GM21737 (cell line): ENCODE data around the gene JMJD8.

ENCODE experiments used
- ATAC-seq: cut with Tn5 transposase; IDR thresholded peaks from one replicate; pipeline ENCODE4 v1.9.1; 2021; ENCODE audit warnings: mild to moderate bottlenecking, moderate library complexity; ENCODE audit not compliant: unreplicated experiment

Gene JMJD8

DNA sequence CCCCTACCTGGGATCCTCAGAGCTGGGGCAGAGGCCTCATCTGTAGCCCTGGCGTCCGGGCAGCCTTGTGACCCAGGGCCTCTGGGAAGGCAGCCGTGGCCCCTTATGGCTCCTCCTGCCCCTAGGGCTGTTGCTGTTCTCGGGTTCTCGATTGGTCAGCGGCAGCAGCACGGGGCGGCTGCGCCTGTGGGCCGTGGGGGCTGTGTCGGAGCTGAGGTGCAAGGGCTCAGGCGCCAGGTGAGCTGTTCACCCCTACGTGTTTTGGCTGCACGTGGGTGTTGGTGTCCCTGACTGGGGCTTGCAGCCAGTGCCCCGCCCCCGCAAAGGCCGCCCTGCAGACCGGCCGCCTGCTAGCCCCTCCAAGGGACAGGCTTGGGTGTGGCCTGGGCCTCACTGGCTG lies 22.0 kb downstream of the JMJD8 start:
- ATAC-seq, result no peak

DNA sequence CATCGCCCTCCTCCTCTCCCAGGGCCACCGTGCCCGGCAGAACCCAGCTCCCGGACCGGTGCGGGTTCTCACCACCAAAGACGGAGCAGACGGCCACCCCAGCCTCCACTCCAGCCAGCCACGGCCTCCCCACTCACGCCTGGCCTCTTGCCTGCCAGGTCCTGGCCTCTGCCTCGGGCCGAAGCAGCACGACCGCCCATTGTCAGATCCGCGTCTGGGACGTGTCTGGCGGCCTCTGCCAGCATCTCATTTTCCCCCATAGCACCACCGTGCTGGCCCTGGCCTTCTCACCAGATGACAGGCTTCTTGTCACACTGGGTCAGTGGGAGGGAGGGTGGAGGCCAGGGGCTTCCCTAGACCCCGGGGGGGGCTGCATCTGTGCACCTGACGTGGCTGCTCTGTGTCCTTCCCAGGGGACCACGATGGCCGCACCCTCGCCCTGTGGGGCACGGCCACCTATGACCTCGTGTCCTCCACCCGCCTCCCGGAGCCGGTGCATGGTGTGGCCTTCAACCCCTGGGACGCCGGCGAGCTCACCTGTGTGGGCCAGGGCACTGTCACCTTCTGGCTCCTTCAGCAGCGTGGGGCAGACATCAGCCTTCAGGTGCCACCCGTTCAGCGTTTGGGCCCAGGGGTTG lies 22.8 kb downstream of the JMJD8 start:
- no peak for ATAC-seq

DNA sequence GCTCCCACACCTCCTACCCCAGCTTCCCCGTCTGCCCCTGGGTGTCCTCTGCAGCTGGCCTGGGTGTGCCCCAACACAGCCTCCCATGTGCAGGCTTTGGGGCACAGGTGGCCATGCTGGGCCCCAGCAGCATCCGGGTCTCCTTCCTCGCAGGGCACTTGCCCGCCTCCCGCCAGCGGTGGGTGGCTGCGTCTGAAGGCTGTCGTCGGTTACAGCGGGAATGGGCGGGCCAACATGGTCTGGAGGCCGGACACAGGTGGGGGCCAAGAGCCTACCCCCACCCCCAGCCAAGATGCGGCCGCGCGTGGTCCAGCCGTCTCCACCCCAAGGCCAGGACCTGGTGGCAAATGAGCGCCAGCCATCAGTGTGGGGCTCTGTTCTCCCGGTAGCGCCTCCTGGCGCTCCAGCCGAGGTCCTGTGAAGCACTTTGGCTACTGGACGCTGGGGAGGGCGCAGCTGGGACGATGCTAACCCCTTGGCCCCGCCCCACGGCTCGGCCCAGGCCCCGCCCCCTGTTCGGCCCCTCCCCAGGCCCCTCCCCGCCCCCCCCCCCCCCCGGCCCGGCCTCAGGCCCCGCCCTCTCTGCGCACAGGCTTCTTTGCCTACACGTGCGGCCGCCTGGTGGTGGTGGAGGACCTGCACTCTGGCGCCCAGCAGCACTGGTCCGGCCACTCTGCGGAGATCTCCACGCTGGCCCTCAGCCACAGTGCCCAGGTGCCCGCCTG lies 23.5 kb downstream of the JMJD8 start:
- ATAC-seq, result no peak

DNA sequence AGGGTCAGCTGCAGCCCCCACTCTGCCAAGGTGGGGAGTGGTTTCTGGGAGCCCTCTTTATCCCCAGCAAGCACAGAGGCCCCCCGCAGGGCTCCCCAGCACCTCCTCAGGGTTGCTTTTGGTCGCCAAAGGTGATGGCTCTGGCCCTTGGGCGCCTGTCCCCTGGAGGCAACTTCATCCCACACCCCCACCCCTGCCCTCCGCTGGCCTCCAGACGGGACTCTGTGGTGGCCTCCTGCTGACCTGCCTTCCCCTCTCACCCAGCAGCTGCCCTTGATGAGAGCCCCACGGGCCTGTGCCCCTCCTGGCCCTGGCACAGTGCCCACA lies 24.0 kb downstream of the JMJD8 start:
- ATAC-seq, result no peak

DNA sequence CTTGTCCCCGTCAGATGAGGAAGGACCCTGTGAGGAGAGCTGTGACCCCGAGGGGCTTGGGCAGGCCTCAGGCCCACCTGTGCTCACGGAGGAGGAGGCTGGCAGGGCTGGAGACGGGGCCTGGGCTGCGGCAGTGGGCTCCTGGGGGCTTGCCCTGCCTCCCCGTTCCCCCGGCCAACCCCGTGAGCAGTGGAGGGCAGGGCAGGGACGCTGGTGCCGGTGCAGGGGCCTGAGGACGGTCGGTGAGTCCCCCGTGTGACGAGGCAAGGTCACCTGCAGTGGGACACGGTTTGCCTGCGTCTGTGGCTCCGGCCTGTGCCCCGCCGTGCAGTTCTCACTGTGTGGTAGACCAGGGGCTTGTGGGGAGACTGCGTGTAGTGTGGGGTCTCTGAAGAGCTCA lies 24.5 kb downstream of the JMJD8 start:
- ATAC-seq, result no peak

DNA sequence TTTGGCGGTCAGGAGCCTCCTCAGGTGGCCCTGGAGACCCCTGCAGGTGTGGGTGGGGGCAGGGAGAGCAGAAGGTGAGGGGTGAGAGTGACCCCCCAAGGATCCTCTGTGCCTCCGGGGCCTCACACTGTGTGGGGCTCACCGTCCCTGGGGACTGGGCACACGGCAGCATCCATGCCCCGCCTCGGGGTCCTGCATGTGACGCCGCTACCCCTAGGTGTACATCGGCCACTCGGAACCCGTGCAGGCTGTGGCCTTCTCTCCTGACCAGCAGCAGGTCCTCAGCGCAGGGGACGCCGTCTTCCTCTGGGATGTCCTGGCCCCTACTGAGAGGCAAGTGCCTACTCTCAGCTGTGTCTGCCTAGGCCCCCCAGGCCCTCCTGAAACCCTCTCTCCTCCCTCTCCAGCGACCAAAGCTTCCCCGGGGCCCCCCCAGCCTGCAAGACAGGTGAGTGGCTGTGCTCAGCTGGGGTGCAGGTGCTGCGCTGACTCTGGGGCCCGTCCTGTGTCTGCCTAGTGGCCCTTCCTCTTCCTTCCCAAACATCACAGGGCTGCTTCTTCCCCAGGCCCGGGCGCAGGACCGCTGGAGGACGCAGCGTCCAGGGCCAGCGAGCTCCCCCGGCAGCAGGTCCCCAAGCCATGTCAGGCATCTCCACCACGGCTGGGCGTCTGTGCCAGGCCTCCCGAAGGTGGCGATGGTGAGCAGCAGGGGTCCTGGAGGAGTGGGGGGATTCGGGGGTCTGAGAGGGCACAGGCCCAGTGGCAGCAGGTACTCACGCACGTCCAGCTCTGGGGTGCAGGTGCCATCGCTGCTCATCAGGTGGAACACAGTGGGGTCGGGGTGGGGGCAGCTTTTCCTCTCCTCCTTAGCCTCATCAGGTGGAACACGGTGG lies 25.2 kb downstream of the JMJD8 start:
- no peak for ATAC-seq

DNA sequence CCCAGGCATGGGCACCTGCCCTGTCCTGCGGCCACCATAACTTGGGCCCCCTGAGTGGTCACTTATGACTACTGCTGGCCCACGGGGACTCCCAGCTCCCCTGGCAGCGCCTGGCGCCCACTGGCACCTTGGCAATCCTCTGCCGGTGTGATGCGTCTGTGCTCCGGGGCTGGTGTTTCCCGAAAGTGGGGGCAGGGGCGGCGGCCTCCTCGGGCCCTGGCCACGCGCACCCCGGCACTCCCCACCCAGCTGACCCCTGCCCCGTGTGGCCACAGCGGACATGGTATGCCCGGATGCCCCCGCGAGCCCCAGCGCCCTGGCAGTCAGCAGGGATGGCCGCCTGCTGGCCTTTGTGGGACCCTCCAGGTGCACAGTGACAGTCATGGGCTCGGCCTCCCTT lies 26.6 kb downstream of the JMJD8 start:
- no peak for ATAC-seq

DNA sequence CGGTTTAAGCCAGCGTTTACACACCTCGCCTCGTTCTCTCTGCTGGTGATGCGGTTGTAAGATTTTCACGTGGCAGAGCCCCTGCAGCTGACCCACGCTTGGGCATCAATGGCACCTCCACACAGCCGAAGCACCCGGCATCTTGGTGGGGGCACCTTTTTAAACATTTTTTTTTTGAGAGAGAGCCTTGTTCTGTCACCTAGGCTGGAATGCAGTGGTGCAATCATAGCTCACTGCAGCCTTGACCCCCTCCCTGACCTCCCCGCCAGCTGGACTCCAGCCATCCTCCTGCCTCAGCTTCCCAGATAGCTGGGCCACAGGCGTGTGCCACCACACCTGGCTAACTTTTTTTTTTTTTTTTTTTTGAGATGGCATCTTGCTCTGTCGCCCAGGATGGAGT lies 30.1 kb downstream of the JMJD8 start:
- no peak for ATAC-seq

DNA sequence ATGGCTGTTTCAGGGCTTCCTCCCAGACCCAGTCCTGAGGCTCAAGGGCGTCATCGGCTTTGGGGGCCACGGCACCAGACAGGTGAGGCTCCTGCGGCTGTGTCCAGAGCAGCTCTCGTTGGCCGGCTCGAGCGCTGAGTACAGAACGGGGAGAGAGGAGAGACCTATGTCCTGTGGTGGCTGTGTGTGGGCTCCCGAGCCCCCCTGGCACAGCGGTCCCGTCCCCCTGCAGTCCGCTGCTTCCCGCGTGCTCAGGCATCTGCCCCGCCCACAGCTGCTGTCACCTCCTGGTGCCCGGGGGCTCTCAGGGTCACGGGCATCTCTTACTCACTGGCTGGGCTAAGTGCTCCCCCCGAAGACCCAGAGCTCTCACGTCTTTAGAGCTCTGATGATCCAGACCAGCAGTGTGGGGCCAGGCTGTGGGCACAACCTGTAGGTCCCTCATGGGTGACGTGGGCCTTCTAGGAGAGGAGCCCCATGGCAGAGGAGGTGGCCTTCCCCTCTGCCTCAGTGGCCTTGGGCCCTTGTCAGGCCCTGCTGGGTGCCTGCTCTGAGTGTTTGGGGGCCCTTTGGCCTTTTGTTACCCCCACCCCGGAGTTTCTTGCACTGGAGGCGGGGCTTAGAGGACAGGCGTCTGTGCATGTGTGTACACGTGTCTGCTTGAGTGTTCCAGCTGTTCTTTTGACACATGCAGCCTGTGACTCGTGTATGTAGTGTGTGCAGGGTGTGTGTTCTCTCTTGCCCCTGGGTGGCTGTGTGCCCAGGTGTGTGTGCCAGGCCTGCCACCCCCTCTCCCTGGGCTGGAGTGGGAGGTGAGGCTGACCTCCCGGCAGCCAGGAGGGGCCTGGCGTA lies 31.5 kb downstream of the JMJD8 start:
- ATAC-seq, result no peak

DNA sequence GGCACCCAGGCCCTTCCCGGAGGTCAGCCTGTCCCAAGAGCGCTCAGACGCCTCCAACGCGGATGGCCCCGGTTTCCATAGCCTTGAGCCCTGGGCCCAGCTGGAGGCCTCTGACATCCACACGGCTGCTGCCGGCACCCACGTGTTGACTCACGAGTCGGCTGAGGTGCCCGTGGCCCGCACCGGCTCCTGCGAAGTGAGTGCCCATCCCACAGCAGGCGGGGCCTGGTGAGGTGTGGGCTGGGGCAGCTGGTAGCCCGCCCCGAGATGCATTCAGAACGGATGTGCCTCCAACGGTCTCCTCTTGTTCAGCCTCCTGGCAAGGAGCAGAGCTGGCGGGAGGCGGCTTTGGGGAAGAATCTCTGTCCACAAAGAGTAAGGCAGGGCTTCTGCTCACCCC lies 32.3 kb downstream of the JMJD8 start:
- no peak for ATAC-seq

DNA sequence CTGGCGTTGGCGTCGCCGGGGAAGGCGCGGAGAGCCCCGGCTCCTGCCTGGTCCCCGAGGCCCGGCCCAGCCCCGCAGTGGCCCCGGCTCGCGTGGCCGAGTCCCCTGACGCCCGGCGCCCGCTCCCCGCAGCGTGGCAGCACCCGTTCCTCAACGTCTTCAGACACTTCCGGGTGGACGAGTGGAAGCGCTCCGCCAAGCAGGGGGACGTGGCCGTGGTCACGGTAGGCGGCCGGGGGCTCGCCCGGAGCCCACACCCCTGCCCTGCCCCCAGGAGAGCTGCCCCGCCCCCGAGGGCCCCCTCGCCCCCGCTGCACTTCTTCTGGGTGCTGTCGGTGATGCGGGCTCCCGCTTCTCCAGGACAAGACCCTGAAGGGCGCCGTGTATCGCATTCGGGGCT lies 34.5 kb downstream of the JMJD8 start:
- no peak for ATAC-seq

DNA sequence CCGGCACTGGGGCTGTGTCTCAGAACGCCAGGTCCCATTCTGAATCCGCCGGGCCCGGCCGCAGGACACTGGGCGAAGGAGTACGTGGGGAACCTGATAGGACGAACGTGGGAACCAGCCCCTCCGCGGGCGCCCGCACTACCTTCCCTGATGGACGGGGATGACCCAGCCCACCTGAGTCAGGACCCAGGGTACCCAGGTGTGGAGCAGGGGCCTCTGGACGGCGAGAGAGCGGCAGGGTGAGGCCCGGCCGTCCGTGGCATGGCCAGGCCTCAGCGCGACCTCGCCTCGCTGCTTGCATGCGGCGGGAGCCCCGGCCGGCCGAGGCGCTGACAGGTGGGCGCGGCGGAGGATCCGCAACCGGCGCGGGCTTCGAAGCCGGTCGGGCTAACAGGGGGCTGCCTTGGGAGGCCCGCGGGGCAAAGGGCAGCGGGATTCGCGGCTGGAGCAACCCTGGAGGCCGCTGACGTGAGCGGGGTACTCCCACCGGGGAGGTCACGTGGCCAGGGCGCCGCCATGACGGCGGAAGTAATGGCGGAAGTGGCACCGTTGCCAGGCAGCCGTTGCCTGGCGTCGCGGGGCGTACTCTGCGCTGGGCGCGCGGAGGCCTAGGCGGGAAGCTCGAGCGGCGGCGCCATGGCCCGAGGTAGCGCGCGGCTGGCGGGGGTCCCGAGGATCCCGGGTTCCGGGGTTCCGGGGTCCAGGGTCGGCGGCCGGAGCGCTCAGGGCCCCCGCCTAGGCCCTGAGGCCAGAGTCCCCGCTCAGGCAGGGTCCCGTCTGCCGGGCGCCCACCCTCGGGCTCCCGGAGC lies 35.1 kb downstream of the JMJD8 start, which contains the start of gene WDR90:
Gene WDR90 (plus strand): TSS at position 585 of the 809 bp plus-strand sequence. CDS start 52 bp downstream, at position 637.
- ATAC-seq, result peak; percentile 68

DNA sequence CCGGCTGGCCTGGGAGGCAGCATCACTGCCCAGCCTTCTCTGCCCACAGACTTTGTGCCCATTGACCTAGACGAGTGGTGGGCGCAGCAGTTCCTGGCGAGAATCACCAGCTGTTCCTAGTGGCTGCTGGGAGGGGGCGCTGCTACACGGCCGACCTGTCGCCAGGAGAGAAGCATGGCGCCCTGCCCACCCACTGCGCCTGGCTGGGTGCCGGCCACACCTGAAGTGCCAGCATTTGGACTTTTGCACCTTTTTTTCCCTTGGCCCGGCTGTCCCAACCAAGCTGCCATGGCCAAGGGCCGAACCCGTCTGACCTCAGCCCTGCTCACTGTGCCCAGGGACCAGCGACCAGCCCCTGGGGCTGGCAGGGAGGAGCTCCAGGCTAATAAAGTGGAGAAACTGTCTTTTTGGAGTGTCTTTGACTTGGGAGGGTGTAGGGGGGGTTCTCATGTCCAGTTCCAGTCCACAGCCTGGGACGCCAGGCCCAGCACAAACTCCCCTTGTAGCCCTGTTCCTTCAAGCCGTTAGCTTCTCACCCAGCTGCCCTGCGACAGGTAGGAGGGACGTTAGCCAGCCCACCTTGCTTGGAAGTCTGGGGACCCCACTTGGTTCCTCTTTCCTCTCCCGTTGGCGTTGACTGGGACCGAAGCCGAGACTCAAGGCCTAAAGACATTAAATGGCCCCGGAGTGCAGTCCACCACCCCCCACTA lies 35.9 kb downstream of the JMJD8 start:
- no peak for ATAC-seq

DNA sequence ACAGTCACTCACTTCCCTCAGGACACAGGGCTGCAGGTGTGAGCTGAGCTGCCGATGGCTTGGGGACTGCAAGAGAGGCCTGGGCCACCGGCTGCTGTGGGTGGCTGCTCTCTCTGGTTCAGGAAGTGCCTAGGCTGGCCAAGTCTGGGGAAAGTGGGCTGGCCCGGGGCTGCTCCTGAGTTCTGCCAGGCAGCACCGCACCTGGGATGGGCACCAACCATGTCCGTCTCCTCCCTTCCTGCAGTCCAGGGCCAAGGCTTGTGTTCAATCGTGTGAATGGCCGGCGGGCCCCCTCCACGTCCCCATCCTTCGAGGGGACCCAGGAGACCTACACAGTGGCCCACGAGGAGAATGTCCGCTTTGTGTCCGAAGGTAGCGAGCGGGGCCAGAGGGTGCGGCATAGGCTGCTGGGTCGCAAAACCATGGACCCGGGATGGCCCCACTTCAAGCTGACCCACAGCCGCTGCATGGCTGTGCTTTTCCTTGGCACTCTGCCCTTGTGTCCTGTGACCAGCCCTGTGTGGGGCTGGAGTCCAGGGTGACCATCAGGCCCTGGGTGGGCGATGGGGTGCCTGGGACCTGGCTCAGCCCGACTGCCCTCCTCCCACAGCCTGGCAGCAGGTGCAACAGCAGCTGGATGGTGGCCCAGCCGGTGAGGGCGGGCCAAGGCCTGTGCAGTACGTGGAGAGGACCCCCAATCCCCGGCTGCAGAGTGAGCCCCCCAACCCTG lies 36.8 kb downstream of the JMJD8 start:
- no peak for ATAC-seq

DNA sequence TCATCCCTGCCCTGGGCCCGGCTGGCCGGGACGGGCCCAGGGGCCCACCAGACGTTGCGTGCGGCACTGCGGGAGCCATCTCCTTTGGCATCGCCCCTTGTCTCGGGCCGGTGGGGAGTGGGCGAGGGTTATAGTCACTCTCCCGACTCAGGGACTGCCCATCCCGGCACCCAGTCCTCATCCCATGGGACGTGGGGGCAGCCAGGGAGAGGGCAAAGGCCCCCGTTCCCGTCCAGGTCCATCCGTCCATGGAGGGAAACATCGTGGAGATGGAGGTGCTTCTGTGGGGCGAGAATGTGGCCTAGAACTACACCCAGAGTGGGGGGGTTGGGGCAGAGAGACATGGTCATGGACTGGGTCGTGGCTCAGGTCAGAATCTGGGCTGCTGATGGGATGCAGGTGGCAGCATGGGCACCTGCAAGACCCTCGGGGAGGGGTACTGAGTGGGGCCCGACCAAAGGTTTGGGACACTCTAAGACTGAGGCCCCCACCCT lies 37.4 kb downstream of the JMJD8 start:
- no peak for ATAC-seq

DNA sequence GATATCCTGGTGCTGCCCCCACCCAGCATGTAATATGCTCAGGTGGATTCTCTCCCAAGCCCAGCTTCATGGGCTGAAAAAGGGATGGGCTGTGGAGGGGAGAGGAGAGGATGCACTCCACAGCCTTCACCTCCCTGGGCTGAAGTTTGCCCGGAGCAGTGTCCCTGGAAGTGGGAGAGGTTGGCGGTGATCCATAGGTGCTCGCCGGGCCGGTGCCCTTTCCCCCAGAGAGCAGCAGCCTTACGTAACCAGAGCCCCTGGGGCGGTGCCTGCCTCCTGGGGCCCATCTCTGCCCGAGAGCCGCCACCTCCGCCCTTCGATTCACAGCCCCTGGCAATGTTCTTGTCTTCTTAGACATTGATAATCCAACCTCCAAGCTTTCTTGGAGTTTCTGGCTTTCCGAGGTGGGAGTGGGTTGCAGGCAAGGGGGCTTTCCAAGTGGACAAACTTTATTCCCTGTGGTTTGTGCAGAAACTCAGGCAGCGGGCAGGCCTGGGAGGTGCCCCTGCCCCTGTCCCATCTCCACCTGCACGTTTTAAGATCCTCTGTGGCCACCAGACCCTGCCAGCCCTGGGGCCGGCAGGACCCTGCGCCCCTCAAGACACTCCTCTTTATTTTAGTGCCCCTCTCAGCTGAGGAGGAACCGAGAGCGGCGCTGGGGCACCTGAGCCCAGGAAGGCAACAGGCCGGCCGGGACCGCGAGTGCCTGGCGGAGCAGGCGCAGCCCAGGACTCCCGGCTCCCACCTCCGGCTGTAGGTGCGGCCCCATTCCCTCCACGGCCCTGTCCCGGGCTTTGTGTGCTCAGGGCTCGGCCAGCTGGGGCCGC lies 38.1 kb downstream of the JMJD8 start:
- no peak for ATAC-seq

DNA sequence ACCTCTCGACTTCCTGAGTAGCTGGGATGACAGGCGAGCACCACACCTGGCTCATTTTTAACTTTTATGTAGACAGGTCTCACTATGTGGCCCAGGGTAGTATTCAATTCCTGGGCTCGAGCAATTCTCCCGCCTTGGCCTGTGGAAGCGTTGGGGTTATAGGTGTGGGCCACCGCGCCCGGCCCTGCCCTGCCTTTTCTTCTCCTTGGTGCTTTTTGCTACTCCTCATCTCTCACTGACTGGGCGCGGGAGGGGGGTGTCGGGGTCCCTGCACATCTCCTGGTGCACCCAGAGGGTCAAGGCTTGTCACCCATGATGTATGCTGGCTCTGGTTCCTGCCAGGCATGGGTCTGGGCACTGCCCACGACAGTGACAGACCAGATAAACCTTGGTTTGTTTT lies 39.6 kb downstream of the JMJD8 start:
- ATAC-seq, result no peak

DNA sequence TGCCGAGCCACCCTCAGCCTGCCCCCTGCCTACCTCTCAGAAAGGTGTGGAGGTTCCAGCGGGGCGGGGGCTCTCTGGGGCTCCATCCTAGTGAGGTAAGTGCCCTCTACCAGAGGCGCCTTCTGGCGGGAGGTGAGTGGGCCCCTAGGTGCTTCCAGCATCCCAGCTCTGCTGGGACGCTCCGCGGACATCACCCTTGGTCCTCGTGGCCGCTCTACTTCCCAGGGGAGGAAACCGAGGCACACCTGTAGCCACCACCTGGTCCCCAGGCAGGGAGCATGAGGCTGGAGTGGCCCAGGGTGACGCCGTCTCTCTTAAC lies 41.1 kb downstream of the JMJD8 start:
- no peak for ATAC-seq
